ENCODE measurements around the gene ATP9A. TPM values are rescaled to one million over a fixed set of nuclear protein-coding genes. Genes with fewer than 3 reads are reported as not detected.
A peak's percentile ranks its signal among the peaks of the same experiment; 100 is the strongest.

Gene ATP9A
- polyA plus RNA-seq, 1 of the 3 experiments (the other 2 are of a cell fraction) = 11.0 TPM

GRCh38 chr20:51731731-51732095 is 36.5 kb downstream of the ATP9A start:
- H3K4me3 ChIP-seq (ENCODE audit: low read depth in 2 of 2, low read length in 1 of 2) = no peak overlapping the region
- H3K36me3 ChIP-seq (replicated peaks in 1 of 2; ENCODE audit: control insufficient read depth in 1 of 2, insufficient read depth in 2 of 2, low read length in 1 of 2) = no peaks in the 10 kb centered on the region
- H3K27me3 ChIP-seq (ENCODE audit: insufficient read depth) = no peaks in the 10 kb centered on the region
- H2AFZ ChIP-seq (ENCODE audit: low read depth) = 0 out of 2 replicates have a peak overlapping the region, but pooled peaks have one; percentile 6
- H3K79me2 ChIP-seq (ENCODE audit: insufficient read depth) = peaks cover 4% of the 10 kb centered on the region; the same call in 1 of the 2 replicates
- POLR2A ChIA-PET = no interaction called here
- H4K20me1 ChIP-seq (ENCODE audit: insufficient read depth) = no peaks in the 10 kb centered on the region
- H3K9ac ChIP-seq = no peak overlapping the region
- CTCF ChIA-PET = interaction anchor here (1.0 to 2.0 kb wide), 4 partner anchors 19 to 744 kb away, joined by 3 to 5 read pairs (median 4); no protein-coding TSS in a partner anchor
- H3K4me1 ChIP-seq (ENCODE audit: control insufficient read depth in 1 of 2, insufficient read depth in 2 of 2, low read depth in 1 of 2, low read length in 1 of 2) = peaks cover 7 to 11% of the 10 kb centered on the region in 2 experiments; a peak in 2 of 4 replicates
- no peaks in the 10 kb centered on the region for H3K9me3 ChIP-seq
- H3K9me2 ChIP-seq = no peaks in the 10 kb centered on the region
- H3K27ac ChIP-seq (ENCODE audit: low read depth in 2 of 2, low read length in 1 of 2) = peak overlapping the region in 1 of 2 experiments; percentile 55; a peak in 1 of 4 replicates
- WGBS (ENCODE audit: low lambda C conversion rate) = 41% methylated on average over 6 of the region's 7 CpGs
- peak overlapping the region; percentile 66 for H3K4me2 ChIP-seq
- TF ChIP-seq CTCF (IDR thresholded peaks at IDR 0.05) (no peak), POLR2AphosphoS5 (IDR thresholded peaks at IDR 0.05; ENCODE audit: low read depth, low read length) (no peak), MXI1 (IDR thresholded peaks at IDR 0.05; ENCODE audit: low read depth, low read length) (no peak), IRF3 (IDR thresholded peaks at IDR 0.05; ENCODE audit: low read depth, low read length) (no peak), GABPA (IDR thresholded peaks at IDR 0.05; ENCODE audit: low read depth) (no peak), MAX (IDR thresholded peaks at IDR 0.05; ENCODE audit: low read depth) (no peak)
- DNase-seq = peak; percentile 39
- H3F3A ChIP-seq (replicated peaks; ENCODE audit: insufficient read depth) = no peaks in the 10 kb centered on the region

- 87% methylated on average over 13 of the region's 13 CpGs for WGBS (ENCODE audit: low lambda C conversion rate)
- Histone ChIP-seq H3K36me3 (replicated peaks in 1 of 2; ENCODE audit: control insufficient read depth in 1 of 2, insufficient read depth in 2 of 2, low read length in 1 of 2) (no peaks in the 10 kb centered on the region), H3K27ac (ENCODE audit: low read depth in 2 of 2, low read length in 1 of 2) (no peak overlapping the region), H4K20me1 (ENCODE audit: insufficient read depth) (no peaks in the 10 kb centered on the region), H3F3A (replicated peaks; ENCODE audit: insufficient read depth) (no peaks in the 10 kb centered on the region), H3K27me3 (ENCODE audit: insufficient read depth) (no peaks in the 10 kb centered on the region), H3K9me2 (no peaks in the 10 kb centered on the region), H3K79me2 (ENCODE audit: insufficient read depth) (peaks cover 4% of the 10 kb centered on the region; the same call in 1 of the 2 replicates), H2AFZ (ENCODE audit: low read depth) (no peak overlapping the region), H3K9me3 (no peaks in the 10 kb centered on the region), H3K4me2 (no peak overlapping the region), H3K9ac (no peak overlapping the region), H3K4me1 (ENCODE audit: control insufficient read depth in 1 of 2, insufficient read depth in 2 of 2, low read depth in 1 of 2, low read length in 1 of 2) (peaks cover 7 to 11% of the 10 kb centered on the region in 2 experiments; a peak in 2 of 4 replicates), H3K4me3 (ENCODE audit: low read depth in 2 of 2, low read length in 1 of 2) (no peak overlapping the region)
- TF ChIP-seq CHD2 (IDR thresholded peaks at IDR 0.05; ENCODE audit: low read length, partially characterized antibody) (no peak), TCF12 (IDR thresholded peaks at IDR 0.05) (no peak), MAX (IDR thresholded peaks at IDR 0.05; ENCODE audit: low read depth) (no peak), ZBTB33 (IDR thresholded peaks at IDR 0.05; ENCODE audit: borderline replicate concordance, low read depth) (no peak), EZH2phosphoT487 (IDR thresholded peaks at IDR 0.05; ENCODE audit: borderline replicate concordance, low read depth) (no peak), RXRA (IDR thresholded peaks at IDR 0.05; ENCODE audit: borderline replicate concordance, low read depth) (no peak), EP300 (IDR thresholded peaks at IDR 0.05; ENCODE audit: borderline replicate concordance in 1 of 2, low read depth in 1 of 2, low read length in 1 of 2) (no peak), POLR2AphosphoS5 (IDR thresholded peaks at IDR 0.05; ENCODE audit: low read depth, low read length) (no peak)
- no peak for DNase-seq
- POLR2A ChIA-PET = no interaction called here
- CTCF ChIA-PET = no interaction called here
Measured at GRCh38 chr20:51729771-51730170, 38.4 kb downstream of the ATP9A start.
